GM10248 (cell line): Measurements from ENCODE around the gene UGCG.

Source experiments
- CTCF ChIA-PET: fragments of 300-600 bp; sonication (Branson Sonifier 250); formaldehyde crosslinking; extraction: SDS; loops from one replicate; lab custom pipeline; 2021; ENCODE audit warnings: antibody characterized with exemption; lab: Yijun Ruan, JAX
- POLR2A ChIA-PET: fragments of 350-650 bp; sonication (Branson Sonifier 250); formaldehyde crosslinking; extraction: SDS; loops from one replicate; lab custom pipeline; 2020; ENCODE audit warnings: antibody characterized with exemption; lab: Yijun Ruan, JAX
- DNase-seq: peaks from one replicate; pipeline ENCODE4 v3.0.0; 2012; ENCODE audit errors: extremely low spot score
- CTCF ChIP-seq: IDR thresholded peaks from 2 replicates; pipeline ENCODE4 v1.5.1; 2012; ENCODE audit warnings: mild to moderate bottlenecking, low read depth; ENCODE audit errors: extremely low read depth, missing control alignments, control extremely low read depth

The UGCG gene

DNA sequence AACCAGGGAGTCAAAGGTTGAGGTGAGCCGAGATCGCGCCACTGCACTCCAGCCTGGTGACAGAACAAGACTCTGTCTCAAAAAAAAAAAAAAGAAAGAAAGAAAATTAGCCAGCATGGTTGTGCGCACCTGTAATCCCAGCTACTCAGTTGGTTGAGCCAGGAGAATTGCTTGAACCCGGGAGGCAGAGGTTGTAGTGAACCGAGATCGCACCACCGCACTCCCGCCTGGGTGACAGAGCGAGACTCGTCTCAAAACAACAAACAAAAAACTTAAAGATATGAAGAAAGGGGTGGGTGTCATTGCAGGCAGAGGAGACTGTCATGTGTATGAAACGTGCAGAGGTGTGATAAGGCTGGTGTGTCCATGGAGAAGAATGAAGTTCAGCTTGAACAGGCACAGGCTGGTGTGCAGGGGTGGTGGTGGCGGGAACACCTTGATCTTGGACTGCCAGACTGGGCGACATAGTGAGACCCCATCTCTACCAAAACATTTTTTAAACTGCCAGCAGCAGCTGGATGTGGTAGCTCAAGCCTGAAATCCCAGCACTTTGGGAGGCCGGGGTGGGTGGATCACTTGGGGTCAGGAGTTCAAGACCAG lies 69.6 kb downstream of the UGCG start:
- ChIA-PET POLR2A (interaction anchor here (0.7 kb wide), 1 partner anchor 57 kb away, joined by 3 read pairs; no protein-coding TSS in a partner anchor), CTCF (interaction anchor here (0.8 to 7.6 kb wide), 8 partner anchors 12 to 132 kb away, joined by 3 to 41 read pairs (median 4); no protein-coding TSS in a partner anchor)
- TF ChIP-seq CTCF, result no peak
- no peak for DNase-seq

- CTCF ChIA-PET, result interaction anchor here (0.8 to 7.6 kb wide), 11 partner anchors 11 to 131 kb away, joined by 3 to 41 read pairs (median 4); no protein-coding TSS in a partner anchor
- POLR2A ChIA-PET, result no interaction called here
- no peak for TF ChIP-seq CTCF
- DNase-seq, result no peak
These were observed 70.3 kb downstream of the UGCG start for GRCh38 chr9:111966861-111967291.

DNA sequence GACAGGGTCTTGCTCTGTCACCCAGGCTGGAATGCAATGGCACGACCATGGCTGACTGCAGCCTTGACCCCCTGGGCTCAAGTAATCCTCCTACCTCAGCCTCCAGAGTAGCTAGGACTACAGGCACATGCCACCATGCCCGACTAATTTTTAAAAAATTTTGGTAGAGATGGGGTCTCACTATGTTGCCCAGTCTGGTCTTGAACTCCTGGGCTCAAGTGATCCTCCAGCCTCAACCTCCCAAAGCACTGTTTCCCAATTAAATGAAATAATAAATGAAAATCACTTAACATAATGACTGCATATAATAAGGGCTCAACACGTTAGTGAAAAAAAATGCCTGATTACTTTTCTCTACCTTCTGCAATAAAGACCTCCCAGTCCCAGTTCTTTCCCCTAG lies 71.0 kb downstream of the UGCG start:
- ChIA-PET POLR2A (no interaction called here), CTCF (interaction anchor here (1.1 to 7.6 kb wide), 6 partner anchors 10 to 107 kb away, joined by 3 to 41 read pairs (median 4); no protein-coding TSS in a partner anchor)
- no peak for TF ChIP-seq CTCF
- no peak for DNase-seq

GRCh38 chr9:111969061-111969460 lies 72.4 kb downstream of the UGCG start:
- ChIA-PET CTCF (interaction anchor here (0.8 to 7.6 kb wide), 5 partner anchors 9 to 105 kb away, joined by 3 to 41 read pairs (median 4); no protein-coding TSS in a partner anchor), POLR2A (no interaction called here)
- TF ChIP-seq CTCF, result no peak
- DNase-seq, result no peak

DNA sequence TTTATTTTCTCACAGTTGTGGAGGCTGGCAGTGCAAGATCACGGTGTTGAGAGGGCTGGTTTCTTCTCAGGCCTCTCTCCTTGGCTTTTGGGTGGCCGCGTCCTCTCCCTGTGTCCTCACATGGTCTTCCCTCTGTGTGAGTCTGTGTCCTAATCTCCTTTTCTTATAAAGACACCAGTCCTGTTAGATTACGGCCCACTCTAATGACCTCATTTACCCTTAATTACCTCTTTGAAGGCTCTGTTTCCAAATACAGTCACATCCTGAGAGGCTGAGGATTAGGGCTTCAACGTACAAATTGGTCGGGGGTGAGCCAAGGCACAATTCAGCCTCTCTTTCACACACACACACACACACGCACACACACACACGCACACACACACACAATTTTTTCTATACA lies 73.0 kb downstream of the UGCG start:
- DNase-seq, result no peak
- POLR2A ChIA-PET, result no interaction called here
- no peak for TF ChIP-seq CTCF
- CTCF ChIA-PET, result interaction anchor here (0.8 to 7.6 kb wide), 7 partner anchors 8 to 104 kb away, joined by 3 to 41 read pairs (median 4); no protein-coding TSS in a partner anchor

GRCh38 chr9:111970827-111971226 lies 74.2 kb downstream of the UGCG start:
- ChIA-PET POLR2A (no interaction called here), CTCF (interaction anchor here (1.1 to 1.6 kb wide), 7 partner anchors 9 to 104 kb away, joined by 3 to 5 read pairs (median 3); no protein-coding TSS in a partner anchor)
- DNase-seq, result no peak
- TF ChIP-seq CTCF, result no peak
